H7 (cell line): ENCODE data around the gene DDX51. TPM values are rescaled to one million over a fixed set of nuclear protein-coding genes. Genes with fewer than 3 reads are reported as not detected.

Experiments used
- DNase-seq: peaks from one replicate; pipeline ENCODE4 v3.0.0; 2012
- H3K27me3 ChIP-seq: 2 replicates; pipeline ENCODE4 v1.6.0; 2011; ENCODE audit warnings: mild to moderate bottlenecking, low read length; ENCODE audit not compliant: control insufficient read depth, insufficient read depth
- H3K36me3 ChIP-seq: replicated peaks from 2 replicates; pipeline ENCODE4 v1.5.1; 2011; ENCODE audit warnings: low read length; ENCODE audit not compliant: control insufficient read depth, insufficient read depth
- H3K4me3 ChIP-seq: 2 replicates; pipeline ENCODE4 v1.5.1; 2011; ENCODE audit warnings: low read depth, mild to moderate bottlenecking, control low read depth, low read length, moderate library complexity; ENCODE audit not compliant: insufficient read depth
- total RNA-seq: library from RNA; depleted of rRNA; stranded (reverse); fragments of >200 nt; shearing (Covaris generic); gene quantifications from 2 replicates; pipeline ENCODE4 v1.2.3, GENCODE V29; 2014

DDX51 gene
- total RNA-seq, 1 experiment from 2014 or later = 16.1 TPM

- no peaks in the 10 kb centered on the region for H3K36me3 ChIP-seq
- no peak for DNase-seq
- H3K27me3 ChIP-seq = peaks cover 1% of the 10 kb centered on the region; the same call in 1 of the 2 replicates
- no peak overlapping the region for H3K4me3 ChIP-seq
Measured at GRCh38 chr12:132174015-132174838, 30.1 kb upstream of the DDX51 start.

GRCh38 chr12:132173135-132174014, 29.3 kb upstream of the DDX51 start:
- H3K4me3 ChIP-seq = no peak overlapping the region
- H3K27me3 ChIP-seq = peaks cover 1% of the 10 kb centered on the region; the same call in 1 of the 2 replicates
- H3K36me3 ChIP-seq = no peaks in the 10 kb centered on the region
- DNase-seq = no peak

- no peak overlapping the region for H3K4me3 ChIP-seq
- no peaks in the 10 kb centered on the region for H3K36me3 ChIP-seq
- no peak for DNase-seq
- H3K27me3 ChIP-seq = peaks cover 1% of the 10 kb centered on the region; the same call in 1 of the 2 replicates
Measured at GRCh38 chr12:132172619-132173018, 28.5 kb upstream of the DDX51 start.

- DNase-seq = no peak
- H3K36me3 ChIP-seq = no peaks in the 10 kb centered on the region
- H3K27me3 ChIP-seq = peaks cover 1% of the 10 kb centered on the region; the same call in 1 of the 2 replicates
- no peak overlapping the region for H3K4me3 ChIP-seq
Measured at GRCh38 chr12:132171968-132172521, 27.9 kb upstream of the DDX51 start.

- no peak overlapping the region for H3K4me3 ChIP-seq
- H3K36me3 ChIP-seq = no peaks in the 10 kb centered on the region
- peaks cover 1% of the 10 kb centered on the region; the same call in 1 of the 2 replicates for H3K27me3 ChIP-seq
- no peak for DNase-seq
Measured at GRCh38 chr12:132171293-132171967, 27.3 kb upstream of the DDX51 start.

GRCh38 chr12:132170637-132171292, 26.6 kb upstream of the DDX51 start:
- DNase-seq = no peak
- Histone ChIP-seq H3K36me3 (no peaks in the 10 kb centered on the region), H3K4me3 (no peak overlapping the region), H3K27me3 (peaks cover 1% of the 10 kb centered on the region; the same call in 1 of the 2 replicates)

- Histone ChIP-seq H3K4me3 (no peak overlapping the region), H3K27me3 (peaks cover 1% of the 10 kb centered on the region; the same call in 1 of the 2 replicates), H3K36me3 (no peaks in the 10 kb centered on the region)
- DNase-seq = no peak
Measured at GRCh38 chr12:132170094-132170636, 26.0 kb upstream of the DDX51 start.

- Histone ChIP-seq H3K27me3 (peaks cover 1% of the 10 kb centered on the region; the same call in 1 of the 2 replicates), H3K36me3 (no peaks in the 10 kb centered on the region), H3K4me3 (no peak overlapping the region)
- DNase-seq = no peak
Measured at GRCh38 chr12:132169376-132169775, 25.3 kb upstream of the DDX51 start.

- no peak for DNase-seq
- Histone ChIP-seq H3K27me3 (peaks cover 1% of the 10 kb centered on the region; the same call in 1 of the 2 replicates), H3K36me3 (no peaks in the 10 kb centered on the region), H3K4me3 (no peak overlapping the region)
Measured at GRCh38 chr12:132168311-132169031, 24.4 kb upstream of the DDX51 start.

- no peak for DNase-seq
- Histone ChIP-seq H3K4me3 (no peak overlapping the region), H3K36me3 (no peaks in the 10 kb centered on the region), H3K27me3 (peaks cover 1% of the 10 kb centered on the region; the same call in 1 of the 2 replicates)
Measured at GRCh38 chr12:132167611-132168310, 23.6 kb upstream of the DDX51 start.

GRCh38 chr12:132166801-132167591, 22.9 kb upstream of the DDX51 start:
- Histone ChIP-seq H3K36me3 (no peaks in the 10 kb centered on the region), H3K27me3 (peaks cover 1% of the 10 kb centered on the region; the same call in 1 of the 2 replicates), H3K4me3 (no peak overlapping the region)
- no peak for DNase-seq

- H3K4me3 ChIP-seq = no peak overlapping the region
- H3K36me3 ChIP-seq = no peaks in the 10 kb centered on the region
- no peak for DNase-seq
- peaks cover 1% of the 10 kb centered on the region; the same call in 1 of the 2 replicates for H3K27me3 ChIP-seq
Measured at GRCh38 chr12:132166093-132166492, 22.0 kb upstream of the DDX51 start.
